ENCODE data around the gene GATA1.

- no peak for TF ChIP-seq CTCF (IDR thresholded peaks at IDR 0.05; ENCODE audit: poor library complexity)
- TF ChIP-seq EZH2 (IDR thresholded peaks at IDR 0.05; ENCODE audit: borderline replicate concordance), result no peak
These were observed 49.5 kb upstream of the GATA1 start for GRCh38 chrX:48736878-48737212.

Measured in hepatocyte (in vitro differentiated cells).